ENCODE results near the gene SMC1A. TPM values are rescaled to one million over a fixed set of nuclear protein-coding genes. Genes with fewer than 3 reads are reported as not detected.

Gene SMC1A
- total RNA-seq, result 57.2 and 67.2 TPM in 2 replicates

GRCh38 chrX:53422086-53422860, at the start of gene SMC1A:
TSS of gene SMC1A (minus strand) at chrX:53422654. CDS start at chrX:53422600, 54 bp downstream.

GRCh38 chrX:53433651-53434639, 11.5 kb upstream of the SMC1A start, which contains the start of gene HSD17B10:
TSS of gene HSD17B10 (minus strand) at chrX:53434370. CDS start at chrX:53434345, 25 bp downstream.

GRCh38 chrX:53422861-53423306, 430 bp upstream of the SMC1A start, which contains the start of gene RIBC1:
TSS of gene RIBC1 (plus strand) at chrX:53422873. CDS start at chrX:53426277, 3,404 bp downstream.

Small RNA genes within 50 kb of the gene (small RNA-seq; reads per million reads assigned to genes)
- gene AC245102.2, result not detected
- gene MIR6857, result 0.28 reads per million
- gene RF00019, result not detected
- 0.42 reads per million for gene VTRNA3-1P

Other genes with a start within 250 kb of the SMC1A start
- gene KDM5C, start 197.4 kb downstream of the SMC1A start, total RNA-seq, result 79.9 and 119 TPM in 2 replicates
- 6.2 and 6.5 TPM in 2 replicates for gene IQSEC2, start 141.1 kb downstream of the SMC1A start, total RNA-seq
- 0.13 TPM in 1 of 2 replicates, not detected in the other for gene RIBC1, start 219 bp upstream of the SMC1A start, total RNA-seq
- gene HSD17B10, start 11.7 kb upstream of the SMC1A start, total RNA-seq, result 47.6 and 57.4 TPM in 2 replicates

All from thoracic aorta endothelial cell (primary cell).